IMR-90 (cell line): ENCODE data around the gene FBXW8. TPM values are rescaled to one million over a fixed set of nuclear protein-coding genes. Genes with fewer than 3 reads are reported as not detected.

ENCODE experiments used
- ATAC-seq: fragments of 200-7000 bp; cut with Tn5 transposase; 2 replicates; pipeline ENCODE4 v1.9.1; 2020; ENCODE audit warnings: low read depth, mild to moderate bottlenecking, moderate library complexity
- BruUV-seq: library from RNA; stranded (reverse); fragments of 400-500 nt; replicated peaks from 2 replicates; lab custom pipeline; 2021; lab: Mats Ljungman, UMichigan
- CTCF ChIA-PET: fragments of 300-600 bp; formaldehyde crosslinking; extraction: SDS; loops from one replicate; lab custom pipeline; 2021; ENCODE audit warnings: antibody characterized with exemption; lab: Yijun Ruan, JAX
- POLR2A ChIA-PET: fragments of 300-600 bp; sonication (Branson Sonifier 250); formaldehyde crosslinking; loops from one replicate; lab custom pipeline; 2022; ENCODE audit warnings: antibody characterized with exemption; ENCODE audit not compliant: unreplicated experiment; lab: Charles Lee
- DNase-seq: peaks from one replicate; pipeline ENCODE4 v3.0.0; 2013
- H2AFZ ChIP-seq: replicated peaks from 2 replicates; pipeline ENCODE3; 2013; ENCODE audit warnings: low read length, mild to moderate bottlenecking; ENCODE audit not compliant: poor library complexity
- H2AK5ac ChIP-seq: 2 replicates; pipeline ENCODE4 v1.6.1; 2013; ENCODE audit warnings: low read depth, low read length, inconsistent platforms
- H2AK9ac ChIP-seq: replicated peaks from 2 replicates; pipeline ENCODE3; 2013; ENCODE audit warnings: mild to moderate bottlenecking, low read depth, low read length, moderate library complexity; ENCODE audit not compliant: poor library complexity
- H2BK120ac ChIP-seq: 2 replicates; pipeline ENCODE4 v1.6.1; 2013; ENCODE audit warnings: low read depth, low read length, inconsistent platforms
- H2BK15ac ChIP-seq: 3 replicates; pipeline ENCODE4 v1.6.1; 2013; ENCODE audit warnings: low read depth, low read length, inconsistent platforms
- H2BK20ac ChIP-seq: 2 replicates; pipeline ENCODE4 v1.6.1; 2013; ENCODE audit warnings: low read depth, mild to moderate bottlenecking, inconsistent platforms, low read length, moderate library complexity
- H2BK5ac ChIP-seq: 2 replicates; pipeline ENCODE4 v1.6.1; 2013; ENCODE audit warnings: mild to moderate bottlenecking, low read depth, low read length, inconsistent platforms; ENCODE audit not compliant: poor library complexity, severe bottlenecking
- H3K14ac ChIP-seq: replicated peaks from 2 replicates; pipeline ENCODE4 v1.6.1; 2013; ENCODE audit warnings: low read depth, low read length, inconsistent platforms
- H3K18ac ChIP-seq: 2 replicates; pipeline ENCODE4 v1.6.1; 2013; ENCODE audit warnings: low read depth, low read length, control low read depth
- H3K23ac ChIP-seq: 2 replicates; pipeline ENCODE4 v1.6.1; 2013; ENCODE audit warnings: low read depth, low read length, inconsistent platforms
- H3K27ac ChIP-seq: 2 replicates; pipeline ENCODE4 v1.5.1; 2013; ENCODE audit warnings: mild to moderate bottlenecking, control low read depth, low read length; ENCODE audit not compliant: insufficient read depth
- H3K27me3 ChIP-seq: 2 replicates; pipeline ENCODE4 v1.6.1; 2013; ENCODE audit warnings: low read length; ENCODE audit not compliant: control insufficient read depth, insufficient read depth
- H3K36me3 ChIP-seq: 2 replicates; pipeline ENCODE4 v1.6.1; 2013; ENCODE audit warnings: low read length, mixed read lengths; ENCODE audit not compliant: control insufficient read depth, insufficient read depth
- H3K4ac ChIP-seq: 2 replicates; pipeline ENCODE4 v1.6.1; 2013; ENCODE audit warnings: low read depth, low read length, inconsistent platforms
- H3K4me1 ChIP-seq: 2 replicates; pipeline ENCODE4 v1.6.1; 2013; ENCODE audit warnings: low read length, mixed read lengths; ENCODE audit not compliant: control insufficient read depth, insufficient read depth
- H3K4me2 ChIP-seq: 2 replicates; pipeline ENCODE4 v1.6.1; 2013; ENCODE audit warnings: low read depth, mild to moderate bottlenecking, control low read depth, low read length, moderate library complexity
- H3K4me3 ChIP-seq: 2 replicates; pipeline ENCODE4 v1.5.1; 2013; ENCODE audit warnings: low read depth, mild to moderate bottlenecking, control low read depth, low read length, moderate library complexity; ENCODE audit not compliant: insufficient read depth
- H3K56ac ChIP-seq: 2 replicates; pipeline ENCODE4 v1.6.1; 2013; ENCODE audit warnings: low read length, inconsistent platforms; ENCODE audit not compliant: insufficient read depth; ENCODE audit errors: extremely low read depth
- H3K79me1 ChIP-seq, 2 experiments: 2 replicates each; pipeline ENCODE4 v1.6.1; 2013; ENCODE audit warnings: low read length in 2 of 2, inconsistent platforms in 1 of 2, low read depth in 1 of 2
- H3K9ac ChIP-seq: 2 replicates; pipeline ENCODE4 v1.6.1; 2013; ENCODE audit warnings: low read depth, low read length, control low read depth
- H3K9me1 ChIP-seq: 2 replicates; pipeline ENCODE4 v1.6.1; 2013; ENCODE audit warnings: low read length, inconsistent platforms; ENCODE audit not compliant: insufficient read depth
- H3K9me3 ChIP-seq: 2 replicates; pipeline ENCODE4 v1.6.1; 2013; ENCODE audit warnings: low read length; ENCODE audit not compliant: control insufficient read depth, insufficient read depth
- H4K20me1 ChIP-seq: 2 replicates; pipeline ENCODE4 v1.6.1; 2013; ENCODE audit warnings: low read length, inconsistent platforms; ENCODE audit not compliant: insufficient read depth
- H4K5ac ChIP-seq: 2 replicates; pipeline ENCODE4 v1.6.1; 2013; ENCODE audit warnings: mild to moderate bottlenecking, low read depth, low read length, control low read depth
- H4K8ac ChIP-seq, 2 experiments: 2 replicates each; pipeline ENCODE4 v1.6.1; 2013; ENCODE audit warnings: low read depth in 2 of 2, low read length in 2 of 2, control low read depth in 1 of 2, inconsistent platforms in 1 of 2
- H4K91ac ChIP-seq: 2 replicates; pipeline ENCODE4 v1.6.1; 2013; ENCODE audit warnings: low read depth, low read length, inconsistent platforms; ENCODE audit not compliant: insufficient read depth
- BHLHE40 ChIP-seq: fragments of 150-350 bp; IDR thresholded peaks from 2 replicates; pipeline ENCODE4 v1.6.1; 2016; ENCODE audit warnings: mild to moderate bottlenecking, low read depth, low read length
- CEBPB ChIP-seq: IDR thresholded peaks from 2 replicates; pipeline ENCODE4 v1.6.1; 2012; ENCODE audit warnings: low read depth, low read length, improper control_type of control experiment
- CHD1 ChIP-seq: IDR thresholded peaks from 2 replicates; pipeline ENCODE4 v1.6.1; 2012; ENCODE audit warnings: low read depth, low read length, improper control_type of control experiment
- ELK1 ChIP-seq: fragments of 150-350 bp; IDR thresholded peaks from 2 replicates; pipeline ENCODE4 v1.6.1; 2016; ENCODE audit warnings: low read depth, mild to moderate bottlenecking, low read length, moderate library complexity, borderline replicate concordance
- FOS ChIP-seq: fragments of 150-350 bp; IDR thresholded peaks from 2 replicates; pipeline ENCODE4 v1.6.1; 2016; ENCODE audit warnings: low read depth, low read length
- MAZ ChIP-seq: IDR thresholded peaks from 2 replicates; pipeline ENCODE4 v1.6.1; 2012; ENCODE audit warnings: low read depth, mild to moderate bottlenecking, low read length, improper control_type of control experiment, moderate library complexity, borderline replicate concordance
- NFE2L2 ChIP-seq: fragments of 150-350 bp; IDR thresholded peaks from 2 replicates; pipeline ENCODE4 v1.6.1; 2016; ENCODE audit warnings: low read depth, mild to moderate bottlenecking, low read length
- POLR2A ChIP-seq: IDR thresholded peaks from 2 replicates; pipeline ENCODE4 v1.6.1; 2012; ENCODE audit warnings: mild to moderate bottlenecking, low read depth, low read length
- RAD21 ChIP-seq: IDR thresholded peaks from 2 replicates; pipeline ENCODE4 v1.6.1; 2012; ENCODE audit warnings: low read length, improper control_type of control experiment
- RCOR1 ChIP-seq: IDR thresholded peaks from 2 replicates; pipeline ENCODE4 v1.6.1; 2012; ENCODE audit warnings: mild to moderate bottlenecking, low read length, improper control_type of control experiment; ENCODE audit not compliant: insufficient replicate concordance
- RFX5 ChIP-seq: IDR thresholded peaks from 2 replicates; pipeline ENCODE4 v1.8.0; 2012; ENCODE audit warnings: low read depth, mild to moderate bottlenecking, low read length, moderate library complexity
- SMC3 ChIP-seq: fragments of 150-350 bp; IDR thresholded peaks from 2 replicates; pipeline ENCODE4 v1.6.1; 2016; ENCODE audit warnings: low read depth, mild to moderate bottlenecking, antibody characterized with exemption, low read length, moderate library complexity
- USF2 ChIP-seq: fragments of 150-350 bp; IDR thresholded peaks from 2 replicates; pipeline ENCODE4 v1.6.1; 2017; ENCODE audit warnings: mild to moderate bottlenecking, antibody characterized with exemption, low read length, low read depth
- WGBS, 2 experiments: methylation state at CpG; one replicate each; pipeline versions ENCODE4 v1.1.5 to v1.1.7; 2013; ENCODE audit warnings: missing lambda C conversion rate in 2 of 2; ENCODE audit not compliant: insufficient read length in 1 of 2; ENCODE audit errors: extremely low coverage in 2 of 2; 5-methylcytosine and 5-hydroxymethylcytosine counted together
- dilution Hi-C: fragments of 300-500 bp; cut with HindIII; formaldehyde crosslinking; loops from one replicate; pipeline ENCODE4 v1.14.3; 2018; ENCODE audit warnings: low sequenced_read_pairs; ENCODE audit not compliant: unreplicated experiment
- in situ Hi-C: fragments of 300-500 bp; cut with MboI; formaldehyde crosslinking; loops from 3 replicates; pipeline ENCODE4 v1.14.3; 2019; ENCODE audit warnings: low sequenced_read_pairs, inconsistent platforms, mixed read lengths
- intact Hi-C: fragments of 100-400 bp; cut with micrococcal nuclease; formaldehyde crosslinking; loops from 2 replicates; pipeline ENCODE4 v1.10.0; 2022
- polyA plus RNA-seq, 3 experiments: library from polyadenylated mRNA; depleted of rRNA; stranded (reverse); fragments of >200 nt; gene quantifications; 2 replicates each; pipeline ENCODE4 v1.2.3, GENCODE V29; 2012; ENCODE audit warnings: low replicate concordance in 1 of 3
- total RNA-seq: library from RNA; depleted of rRNA; stranded (reverse); fragments of >200 nt; gene quantifications from 2 replicates; pipeline ENCODE4 v1.2.3, GENCODE V29; 2012

FBXW8 gene
- total and polyA plus RNA-seq, 2 of the 4 experiments (the other 2 are of a cell fraction), result 20.3 to 25.8 TPM

GRCh38 chr12:117045160-117046010, 134.6 kb downstream of the FBXW8 start (continued):
- TF ChIP-seq USF2, result no peak

- Histone ChIP-seq H3K4me3 (no peak overlapping the region), H4K8ac (no peak overlapping the region), H4K5ac (no peak overlapping the region), H3K4me1 (peaks cover 11% of the 10 kb centered on the region), H4K91ac (no peak overlapping the region), H4K20me1 (no peaks in the 10 kb centered on the region), H3K27ac (no peak overlapping the region), H2AK5ac (no peak overlapping the region), H3K4ac (no peak overlapping the region), H3K18ac (no peak overlapping the region), H2BK15ac (no peak overlapping the region), H3K14ac (no peak overlapping the region), H3K9me1 (peaks cover 16% of the 10 kb centered on the region), H3K36me3 (no peaks in the 10 kb centered on the region), H3K9ac (no peak overlapping the region), H3K79me1 (no peaks in the 10 kb centered on the region), H2AFZ (no peak overlapping the region), H2BK20ac (no peak overlapping the region), H2BK5ac (no peak overlapping the region), H3K27me3 (peaks cover 3% of the 10 kb centered on the region; the same call in 1 of the 2 replicates), H3K56ac (no peak overlapping the region), H3K23ac (no peak overlapping the region), H2AK9ac (no peak overlapping the region), H3K4me2 (no peak overlapping the region), H3K9me3 (no peaks in the 10 kb centered on the region), H2BK120ac (no peak overlapping the region)
- dilution Hi-C loops, result no loop called here
- in situ Hi-C loops, result loop anchor here (25.0 kb wide), 1 partner anchor 791 kb away; no protein-coding TSS in a partner anchor
- no peak for ATAC-seq
- intact Hi-C loops, result no loop called here
- ChIA-PET POLR2A (no interaction called here), CTCF (no interaction called here)
- WGBS, 2 experiments, result no CpG with 5 or more reads among the region's 6 CpGs
- BruUV-seq, result no TSS peak
- no peak for DNase-seq
- TF ChIP-seq MAZ, result no peak
- TF ChIP-seq FOS, result no peak
- TF ChIP-seq CEBPB, result no peak
- no peak for TF ChIP-seq RCOR1
- TF ChIP-seq USF2, result no peak
- TF ChIP-seq NFE2L2, result no peak
- no peak for TF ChIP-seq SMC3
- no peak for TF ChIP-seq POLR2A
- TF ChIP-seq CHD1, result no peak
- no peak for TF ChIP-seq RAD21
- no peak for TF ChIP-seq ELK1
- no peak for TF ChIP-seq BHLHE40
- no peak for TF ChIP-seq RFX5
Observed at GRCh38 chr12:117046011-117046369, 135.2 kb downstream of the FBXW8 start.
